GM21825 (cell line): ENCODE data around the gene INTS7.
"Not testable (repeated sequence)": the region's sequence is repeated elsewhere in the genome, so short reads cannot be mapped to it uniquely, and the experiment has no call there.

Experiments used
- ATAC-seq: cut with Tn5 transposase; IDR thresholded peaks from one replicate; pipeline ENCODE4 v1.9.1; 2021; ENCODE audit warnings: mild to moderate bottlenecking, moderate library complexity; ENCODE audit not compliant: unreplicated experiment

The INTS7 gene

GRCh38 chr1:211986628-211987254, 48.6 kb downstream of the INTS7 start:
- no peak for ATAC-seq

GRCh38 chr1:211985556-211986264, 49.6 kb downstream of the INTS7 start:
- ATAC-seq, result peak; percentile 72

- ATAC-seq, result no peak
Measured at GRCh38 chr1:211978596-211978995, 56.8 kb downstream of the INTS7 start.

- ATAC-seq, result no peak
Measured at GRCh38 chr1:211975152-211975941, 60.0 kb downstream of the INTS7 start.

- no peak for ATAC-seq
Measured at GRCh38 chr1:211973541-211973940, 61.8 kb downstream of the INTS7 start.

GRCh38 chr1:211968200-211968834, 67.0 kb downstream of the INTS7 start:
- no peak for ATAC-seq

GRCh38 chr1:211967704-211968103, 67.7 kb downstream of the INTS7 start:
- ATAC-seq, result no peak

GRCh38 chr1:211965108-211965805, 70.1 kb downstream of the INTS7 start:
- no peak for ATAC-seq

- ATAC-seq, result no peak
Measured at GRCh38 chr1:211959680-211960079, 75.7 kb downstream of the INTS7 start.

GRCh38 chr1:211959221-211959620, 76.1 kb downstream of the INTS7 start:
- ATAC-seq, result no peak

- not testable (repeated sequence) for ATAC-seq
Measured at GRCh38 chr1:211954028-211954427, 81.3 kb downstream of the INTS7 start.

GRCh38 chr1:211953543-211953942, 81.8 kb downstream of the INTS7 start:
- not testable (repeated sequence) for ATAC-seq

GRCh38 chr1:211952299-211952698, 83.1 kb downstream of the INTS7 start:
- no peak for ATAC-seq

- ATAC-seq, result peak; percentile 96
Measured at GRCh38 chr1:211951856-211952255, 83.5 kb downstream of the INTS7 start.

- ATAC-seq, result no peak
Measured at GRCh38 chr1:211948377-211948776, 87.0 kb downstream of the INTS7 start.

GRCh38 chr1:211947396-211948295, 87.7 kb downstream of the INTS7 start:
- no peak for ATAC-seq

GRCh38 chr1:211944733-211945500, 90.4 kb downstream of the INTS7 start:
- ATAC-seq, result no peak

- ATAC-seq, result no peak
Measured at GRCh38 chr1:211942583-211942982, 92.8 kb downstream of the INTS7 start.

GRCh38 chr1:211939876-211940468, 95.4 kb downstream of the INTS7 start:
- peak; percentile 74 for ATAC-seq
